Measurements from ENCODE around the gene ANO4.
"Not testable (repeated sequence)": the region's sequence is repeated elsewhere in the genome, so short reads cannot be mapped to it uniquely, and the experiment has no call there.

ANO4 gene

GRCh38 chr12:100875771-100876170, 81.2 kb downstream of the ANO4 start:
- DNase-seq = no peak

GRCh38 chr12:100877776-100878175, 83.2 kb downstream of the ANO4 start:
- DNase-seq = no peak

GRCh38 chr12:100895192-100895591, 100.6 kb downstream of the ANO4 start:
- DNase-seq = no peak

GRCh38 chr12:100896192-100896591, 101.6 kb downstream of the ANO4 start:
- no peak for DNase-seq

GRCh38 chr12:100897240-100897639, 102.7 kb downstream of the ANO4 start:
- no peak for DNase-seq

- no peak for DNase-seq
Observed at GRCh38 chr12:100899301-100899700, 104.7 kb downstream of the ANO4 start.

- DNase-seq = no peak
Observed at GRCh38 chr12:100900808-100901207, 106.2 kb downstream of the ANO4 start.

GRCh38 chr12:100901266-100901665, 106.7 kb downstream of the ANO4 start:
- no peak for DNase-seq

GRCh38 chr12:100904270-100904669, 109.7 kb downstream of the ANO4 start:
- no peak for DNase-seq

GRCh38 chr12:100908501-100908900, 113.9 kb downstream of the ANO4 start:
- no peak for DNase-seq

GRCh38 chr12:100913872-100914592, 119.5 kb downstream of the ANO4 start:
- no peak for DNase-seq

GRCh38 chr12:100919116-100919515, 124.5 kb downstream of the ANO4 start:
- no peak for DNase-seq

GRCh38 chr12:100920493-100920892, 125.9 kb downstream of the ANO4 start:
- DNase-seq = no peak

GRCh38 chr12:100926669-100927248, 132.2 kb downstream of the ANO4 start:
- DNase-seq = no peak

- no peak for DNase-seq
Observed at GRCh38 chr12:100927826-100928225, 133.2 kb downstream of the ANO4 start.

- DNase-seq = no peak
Observed at GRCh38 chr12:100932571-100932970, 138.0 kb downstream of the ANO4 start.

GRCh38 chr12:100933531-100933930, 139.0 kb downstream of the ANO4 start:
- DNase-seq = not testable (repeated sequence)

GRCh38 chr12:100935929-100936328, 141.4 kb downstream of the ANO4 start:
- no peak for DNase-seq

- DNase-seq = no peak
Observed at GRCh38 chr12:100936661-100937060, 142.1 kb downstream of the ANO4 start.

- no peak for DNase-seq
Observed at GRCh38 chr12:100940503-100940902, 145.9 kb downstream of the ANO4 start.

GRCh38 chr12:100942984-100943749, 148.6 kb downstream of the ANO4 start:
- no peak for DNase-seq

- no peak for DNase-seq
Observed at GRCh38 chr12:100951756-100952155, 157.2 kb downstream of the ANO4 start.

- DNase-seq = no peak
Observed at GRCh38 chr12:100953217-100953616, 158.6 kb downstream of the ANO4 start.

- no peak for DNase-seq
Observed at GRCh38 chr12:100953677-100954076, 159.1 kb downstream of the ANO4 start.
